Activated CD4-positive, alpha-beta memory T cell treated with anti-CD3 and anti-CD28 coated beads, Interleukin-2, amount 10 ng/mL, durations not matched to agents 7 days and 5 days (primary cell): ENCODE measurements around the gene LCT. TPM values are rescaled to one million over a fixed set of nuclear protein-coding genes. Genes with fewer than 3 reads are reported as not detected.

Experiments
- CTCF ChIA-PET: fragments of 350-600 bp; sonication (Branson Sonifier 250); formaldehyde crosslinking; loops from one replicate; lab custom pipeline; 2021; ENCODE audit warnings: antibody characterized with exemption, inconsistent platforms; lab: Charles Lee
- POLR2A ChIA-PET: fragments of 350-600 bp; sonication (Branson Sonifier 250); formaldehyde crosslinking; loops from one replicate; lab custom pipeline; 2021; ENCODE audit warnings: antibody characterized with exemption; lab: Charles Lee
- DNase-seq: peaks from one replicate; pipeline ENCODE4 v3.0.0-alpha.2; 2020
- H3K27ac Mint-ChIP-seq: one replicate; pipeline ENCODE4 v1.8.0; 2021; ENCODE audit warnings: mild to moderate bottlenecking, mixed read lengths
- H3K27me3 Mint-ChIP-seq: one replicate; pipeline ENCODE4 v1.8.0; 2021; ENCODE audit warnings: mixed read lengths
- H3K36me3 Mint-ChIP-seq: one replicate; pipeline ENCODE4 v1.8.0; 2021; ENCODE audit warnings: low read depth, mixed read lengths
- H3K4me1 Mint-ChIP-seq: one replicate; pipeline ENCODE4 v1.8.0; 2021; ENCODE audit warnings: mixed read lengths
- H3K4me3 Mint-ChIP-seq: one replicate; pipeline ENCODE4 v1.8.0; 2021; ENCODE audit warnings: mild to moderate bottlenecking, mixed read lengths
- H3K9me3 Mint-ChIP-seq: one replicate; pipeline ENCODE4 v1.8.0; 2021; ENCODE audit warnings: mixed read lengths
- total RNA-seq, 2 experiments: library from RNA; stranded (reverse); gene quantifications; one replicate each; pipeline ENCODE4 v1.2.3, GENCODE V29; 2021

LCT gene
- total RNA-seq, 2 experiments from 2014 or later = 0.08 to 0.13 TPM

DNA sequence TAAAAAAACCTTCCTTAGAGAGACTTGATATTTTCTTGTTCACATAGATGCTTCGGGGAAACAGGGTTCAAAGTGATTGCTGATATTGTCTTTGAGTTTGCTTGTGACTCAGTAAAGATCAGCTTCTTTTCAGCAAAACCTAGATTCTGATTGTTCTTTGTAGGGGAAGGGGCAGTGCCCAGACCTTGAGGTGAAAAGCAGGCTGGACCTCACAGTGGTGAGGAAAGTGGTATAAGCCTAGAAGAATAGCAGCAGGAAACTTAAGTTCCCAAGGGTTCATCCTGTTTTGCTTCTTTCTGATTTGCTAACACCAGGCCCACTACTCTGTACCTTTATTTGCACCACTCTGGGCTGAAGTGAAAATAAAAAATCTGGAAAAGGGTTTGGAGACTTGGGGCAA, 74.5 kb downstream of the LCT start:
- no peaks in the 10 kb centered on the region for H3K9me3 Mint-ChIP-seq
- ChIA-PET POLR2A (interaction anchor here (1.0 kb wide), 1 partner anchor 20 kb away, joined by 3 read pairs; no protein-coding TSS in a partner anchor), CTCF (no interaction called here)
- no peaks in the 10 kb centered on the region for H3K4me1 Mint-ChIP-seq
- H3K27ac Mint-ChIP-seq = no peak overlapping the region
- H3K27me3 Mint-ChIP-seq = no peaks in the 10 kb centered on the region
- peaks cover 68% of the 10 kb centered on the region for H3K36me3 Mint-ChIP-seq
- H3K4me3 Mint-ChIP-seq = no peak overlapping the region
- no peak for DNase-seq

DNA sequence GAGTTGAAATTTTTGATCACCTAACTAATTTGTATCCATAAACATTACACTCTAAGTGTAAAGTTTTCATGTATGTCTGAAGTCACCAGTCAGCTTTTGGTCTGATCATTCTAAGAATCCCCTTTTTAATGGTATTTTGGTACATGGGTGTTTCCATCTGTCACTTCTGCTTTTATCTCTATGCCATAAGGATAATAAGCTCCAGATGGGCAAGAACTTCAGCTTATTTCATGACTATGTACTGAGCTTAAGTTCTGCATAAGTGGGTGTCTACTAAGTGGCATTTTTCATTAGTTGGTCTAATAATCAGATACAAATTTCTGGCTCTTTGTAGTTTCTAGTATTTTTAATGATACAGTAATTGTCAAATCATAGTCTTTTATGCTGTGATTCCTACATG, 75.0 kb downstream of the LCT start:
- POLR2A ChIA-PET = interaction anchor here (1.0 kb wide), 1 partner anchor 20 kb away, joined by 3 read pairs; no protein-coding TSS in a partner anchor
- H3K27me3 Mint-ChIP-seq = no peaks in the 10 kb centered on the region
- no peak for DNase-seq
- peaks cover 69% of the 10 kb centered on the region for H3K36me3 Mint-ChIP-seq
- peaks cover under 1% of the 10 kb centered on the region for H3K9me3 Mint-ChIP-seq
- no peak overlapping the region for H3K4me3 Mint-ChIP-seq
- CTCF ChIA-PET = interaction anchor here (1.3 kb wide), 1 partner anchor 18 kb away, joined by 3 read pairs; no protein-coding TSS in a partner anchor
- H3K27ac Mint-ChIP-seq = no peak overlapping the region
- H3K4me1 Mint-ChIP-seq = no peaks in the 10 kb centered on the region

DNA sequence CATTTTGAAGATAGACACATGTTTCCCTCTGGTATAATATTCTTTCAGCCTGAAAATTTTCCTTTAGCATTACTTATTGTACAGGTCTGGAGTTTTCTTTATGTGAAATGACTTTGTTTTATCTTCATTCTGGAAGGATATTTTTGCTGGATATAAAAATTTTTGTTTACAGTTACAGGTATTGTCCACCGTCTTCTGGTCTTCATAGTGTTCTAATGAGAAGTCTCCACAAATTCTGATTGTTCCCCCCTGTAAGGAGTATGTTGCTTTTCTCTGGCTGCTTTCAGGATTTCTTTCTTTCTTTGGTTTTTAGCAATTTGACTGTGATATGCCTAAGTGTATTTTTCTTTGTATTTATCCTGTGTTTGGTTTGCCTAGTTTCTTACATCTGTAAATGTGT, 80.3 kb downstream of the LCT start:
- no peak overlapping the region for H3K27ac Mint-ChIP-seq
- H3K9me3 Mint-ChIP-seq = peaks cover 9% of the 10 kb centered on the region
- H3K36me3 Mint-ChIP-seq = peaks cover 83% of the 10 kb centered on the region
- CTCF ChIA-PET = interaction anchor here (1.4 to 2.2 kb wide), 2 partner anchors 13 to 41 kb away, joined by 6 read pairs; no protein-coding TSS in a partner anchor
- H3K4me3 Mint-ChIP-seq = no peak overlapping the region
- no peaks in the 10 kb centered on the region for H3K27me3 Mint-ChIP-seq
- DNase-seq = no peak
- no peaks in the 10 kb centered on the region for H3K4me1 Mint-ChIP-seq
- POLR2A ChIA-PET = interaction anchor here (1.3 to 2.1 kb wide), 2 partner anchors 12 to 14 kb away, joined by 6 to 8 read pairs; no protein-coding TSS in a partner anchor

DNA sequence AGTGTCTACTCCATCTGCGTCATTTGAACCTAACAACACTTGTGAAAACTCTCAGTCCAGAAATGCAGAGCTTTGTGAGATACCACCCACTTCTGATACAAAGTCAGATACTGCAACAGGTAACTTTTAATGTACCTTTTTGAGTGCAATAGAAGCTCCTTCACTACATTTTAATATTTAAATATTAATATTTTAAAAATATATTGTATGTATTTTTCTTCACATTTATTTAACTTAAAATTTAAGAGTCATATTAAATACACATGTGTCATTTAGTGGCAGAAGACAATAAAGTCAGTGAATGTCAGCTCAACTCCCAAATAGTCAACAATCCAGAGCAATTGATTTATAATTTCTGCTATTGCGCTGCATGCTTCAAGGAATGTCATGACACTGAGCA, 81.4 kb downstream of the LCT start:
- DNase-seq = no peak
- Mint-ChIP-seq H3K27me3 (no peaks in the 10 kb centered on the region), H3K9me3 (peaks cover 9% of the 10 kb centered on the region), H3K36me3 (peaks cover 76% of the 10 kb centered on the region), H3K4me1 (no peaks in the 10 kb centered on the region), H3K27ac (no peak overlapping the region), H3K4me3 (no peak overlapping the region)
- POLR2A ChIA-PET = interaction anchor here (0.9 to 2.1 kb wide), 3 partner anchors 11 to 224 kb away, joined by 3 to 8 read pairs (median 6); partner anchors contain the start of genes R3HDM1 and ZRANB3
- CTCF ChIA-PET = interaction anchor here (0.6 to 2.2 kb wide), 5 partner anchors 12 to 283 kb away, joined by 3 to 6 read pairs (median 3); no protein-coding TSS in a partner anchor

DNA sequence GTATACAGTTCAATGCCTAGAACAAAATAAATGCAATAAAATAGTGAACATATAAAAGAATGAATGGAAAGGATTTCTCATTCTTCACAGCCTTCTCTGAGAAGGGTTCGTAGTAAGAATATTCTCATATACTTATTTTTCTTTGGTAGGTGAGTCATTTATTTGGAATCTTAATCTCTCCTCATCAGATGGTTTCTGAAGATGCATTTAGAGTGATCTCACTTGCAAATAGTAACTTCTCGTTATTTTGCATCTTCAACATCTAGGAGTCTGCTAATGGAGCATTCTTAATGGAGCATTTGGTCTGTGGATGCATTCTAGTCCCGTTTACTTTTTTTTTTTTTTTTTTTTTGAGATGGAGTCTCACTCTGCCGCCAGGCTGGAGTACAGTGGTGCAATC, 91.4 kb downstream of the LCT start:
- Mint-ChIP-seq H3K4me1 (peaks cover 45% of the 10 kb centered on the region), H3K4me3 (no peak overlapping the region), H3K27me3 (no peaks in the 10 kb centered on the region), H3K36me3 (peaks cover 57% of the 10 kb centered on the region), H3K27ac (no peak overlapping the region), H3K9me3 (peaks cover 2% of the 10 kb centered on the region)
- POLR2A ChIA-PET = interaction anchor here (1.6 to 1.8 kb wide), 2 partner anchors 11 to 75 kb away, joined by 6 read pairs; no protein-coding TSS in a partner anchor
- CTCF ChIA-PET = interaction anchor here (1.8 kb wide), 1 partner anchor 52 kb away, joined by 7 read pairs; no protein-coding TSS in a partner anchor
- no peak for DNase-seq

DNA sequence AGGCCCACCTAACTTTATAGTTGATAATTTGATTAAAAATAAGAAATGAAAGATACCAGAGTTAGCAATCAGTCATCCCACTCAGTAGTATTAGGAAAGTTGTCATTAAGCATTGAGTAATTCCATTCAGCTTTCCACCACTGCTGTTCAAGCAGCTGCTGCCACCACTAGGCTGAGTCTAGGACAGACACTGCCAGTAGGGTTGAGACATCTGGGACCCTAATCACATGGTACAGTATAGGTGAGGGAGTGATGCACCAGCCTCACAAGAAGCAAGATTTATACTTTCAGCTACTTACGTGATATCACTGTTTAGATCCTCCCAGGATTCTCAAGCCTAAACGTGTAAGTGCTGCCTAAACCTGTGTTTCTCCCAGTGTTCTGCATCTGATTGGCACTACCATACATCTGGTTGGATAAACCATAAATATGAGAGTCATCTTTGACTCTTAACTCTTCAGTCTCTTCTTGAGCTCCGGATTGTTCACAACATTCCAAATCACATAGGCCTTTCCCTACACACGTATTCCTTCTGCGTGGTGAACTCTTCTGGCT, 92.1 kb downstream of the LCT start:
- CTCF ChIA-PET = interaction anchor here (1.8 kb wide), 1 partner anchor 53 kb away, joined by 7 read pairs; no protein-coding TSS in a partner anchor
- peak overlapping the region; percentile 60 for H3K4me3 Mint-ChIP-seq
- no peak for DNase-seq

DNA sequence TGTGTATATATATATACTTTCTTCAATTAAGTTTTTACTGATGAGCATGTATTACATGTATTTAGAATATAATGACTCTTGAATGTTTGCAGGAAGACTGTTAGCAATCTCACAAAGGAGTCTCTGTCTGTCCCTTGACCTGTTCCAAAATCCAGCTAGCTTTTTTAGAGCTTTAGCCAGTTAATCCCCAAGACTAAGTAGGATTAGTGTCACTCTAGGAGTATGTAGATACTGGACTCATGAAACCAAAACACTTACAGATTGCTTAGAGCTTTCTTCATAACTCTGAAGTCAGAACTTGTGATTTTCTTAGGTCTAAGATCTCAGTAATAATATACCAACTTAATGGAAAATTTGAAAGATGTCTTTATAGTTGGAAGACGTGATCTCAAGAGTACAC, 93.1 kb downstream of the LCT start:
- Mint-ChIP-seq H3K9me3 (peaks cover 2% of the 10 kb centered on the region), H3K27me3 (no peaks in the 10 kb centered on the region), H3K27ac (peak overlapping the region; percentile 33), H3K4me1 (peaks cover 39% of the 10 kb centered on the region), H3K4me3 (peak overlapping the region; percentile 60), H3K36me3 (peaks cover 44% of the 10 kb centered on the region)
- no peak for DNase-seq
- ChIA-PET CTCF (interaction anchor here (0.6 to 1.8 kb wide), 4 partner anchors 9 to 18 kb away, joined by 3 to 8 read pairs (median 4); no protein-coding TSS in a partner anchor), POLR2A (interaction anchor here (1.0 to 2.3 kb wide), 4 partner anchors 77 to 213 kb away, joined by 3 to 20 read pairs (median 8); partner anchors contain the start of genes MCM6, R3HDM1 and ZRANB3)

More for the DNA sequence above, 92.1 kb downstream of the LCT start:
- Mint-ChIP-seq H3K27me3 (no peaks in the 10 kb centered on the region), H3K27ac (no peak overlapping the region), H3K9me3 (peaks cover 2% of the 10 kb centered on the region), H3K4me1 (peaks cover 44% of the 10 kb centered on the region), H3K36me3 (peaks cover 54% of the 10 kb centered on the region)
- POLR2A ChIA-PET = interaction anchor here (0.6 to 1.8 kb wide), 4 partner anchors 11 to 125 kb away, joined by 3 to 6 read pairs (median 4); no protein-coding TSS in a partner anchor

DNA sequence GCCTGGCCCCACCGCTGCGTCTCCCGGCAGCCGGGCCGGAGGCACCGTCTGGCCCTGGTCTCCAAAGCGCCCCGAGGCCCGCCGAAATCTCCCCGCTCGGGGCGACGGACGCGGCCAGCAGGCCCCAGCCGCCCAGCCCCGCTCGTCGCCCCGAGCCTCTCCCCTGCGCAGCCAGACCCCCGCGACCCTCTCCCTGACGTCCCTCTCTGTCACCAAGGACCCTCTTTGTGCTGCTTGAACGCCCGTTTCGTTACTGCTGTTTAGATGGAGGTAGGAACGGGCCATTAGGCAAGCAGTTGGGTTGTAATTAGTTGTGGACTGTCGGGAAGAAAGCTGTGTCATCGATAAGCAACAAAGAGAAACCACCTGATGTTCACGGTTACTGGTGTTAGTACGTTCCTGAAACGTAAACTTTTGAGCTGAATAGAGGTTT, 94.6 kb downstream of the LCT start:
- H3K36me3 Mint-ChIP-seq = peaks cover 34% of the 10 kb centered on the region
- no peaks in the 10 kb centered on the region for H3K27me3 Mint-ChIP-seq
- no peak for DNase-seq
- H3K4me1 Mint-ChIP-seq = peaks cover 38% of the 10 kb centered on the region
- peaks cover 2% of the 10 kb centered on the region for H3K9me3 Mint-ChIP-seq
- peak overlapping the region; percentile 98 for H3K4me3 Mint-ChIP-seq
- ChIA-PET POLR2A (interaction anchor here (0.7 to 2.3 kb wide), 14 partner anchors 13 to 1082 kb away, joined by 3 to 20 read pairs (median 4); partner anchors contain the start of genes CCNT2, MCM6, R3HDM1 and ZRANB3), CTCF (interaction anchor here (0.7 to 1.8 kb wide), 4 partner anchors 14 to 642 kb away, joined by 3 to 7 read pairs (median 6); no protein-coding TSS in a partner anchor)
- H3K27ac Mint-ChIP-seq = peak overlapping the region; percentile 100

DNA sequence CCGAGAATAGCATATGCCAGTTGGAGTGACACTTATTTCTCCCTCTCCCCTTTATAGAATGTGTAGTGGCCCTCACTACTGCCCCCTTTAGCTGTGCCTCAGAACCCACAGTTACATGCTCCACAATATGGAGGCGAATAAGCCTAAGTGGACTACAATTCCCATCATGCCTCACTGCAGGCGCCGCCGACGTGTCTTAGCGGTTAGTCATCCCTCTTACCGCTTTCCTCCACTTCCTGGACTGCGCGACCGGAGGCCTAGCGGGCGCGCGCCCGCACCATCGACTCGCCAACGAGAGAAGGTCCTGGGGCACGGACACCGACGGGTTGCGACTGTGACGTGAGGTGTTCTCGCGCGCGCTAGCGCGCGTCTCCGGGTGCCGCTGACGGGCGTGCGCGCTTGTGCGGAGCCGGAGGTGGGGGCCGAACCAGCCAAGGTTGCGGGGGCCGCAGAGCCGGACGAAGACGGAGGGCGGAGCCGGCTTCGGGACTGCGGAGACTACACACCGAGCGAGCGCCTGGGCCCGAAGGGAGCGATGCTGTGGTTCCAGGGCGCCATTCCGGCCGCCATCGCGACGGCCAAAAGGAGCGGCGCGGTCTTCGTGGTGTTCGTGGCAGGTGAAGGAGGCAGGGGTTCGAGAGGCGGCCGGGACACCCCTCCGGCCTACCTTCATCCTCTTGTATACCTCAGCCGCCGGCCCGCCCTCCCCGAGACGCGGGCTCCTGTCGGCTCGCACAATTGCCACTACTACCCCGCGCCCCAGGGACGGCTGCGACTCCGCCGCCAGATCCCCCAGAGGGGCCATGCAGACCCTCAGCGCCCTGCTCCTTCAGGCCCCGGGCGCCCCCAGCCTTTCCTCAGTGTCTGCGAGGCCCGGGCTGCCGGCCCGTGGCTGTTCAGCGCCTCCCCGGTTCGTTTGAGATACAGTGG, 95.3 kb downstream of the LCT start, which contains the start of gene UBXN4:
Gene UBXN4, plus strand, starts transcription at position 461 of the 930 bp plus-strand sequence. Its CDS starts 75 bp downstream, at position 536.
- H3K4me3 Mint-ChIP-seq = peak within 1 kb of the TSS; percentile 98
- ChIA-PET CTCF (interaction anchor here (0.7 to 1.9 kb wide), 17 partner anchors 8 to 823 kb away, joined by 3 to 7 read pairs (median 4); partner anchors contain the start of gene CCNT2), POLR2A (interaction anchor here (0.7 to 2.3 kb wide), 15 partner anchors 14 to 824 kb away, joined by 3 to 20 read pairs (median 4); partner anchors contain the start of genes CCNT2, MCM6, R3HDM1 and RAB3GAP1)
- H3K27ac Mint-ChIP-seq = peak within 1 kb of the TSS; percentile 100
- peak; percentile 97 for DNase-seq
- H3K36me3 Mint-ChIP-seq = peaks cover 30% of the 10 kb centered on the region
- peaks cover 2% of the 10 kb centered on the region for H3K9me3 Mint-ChIP-seq
- no peaks in the 10 kb centered on the region for H3K27me3 Mint-ChIP-seq
- peaks cover 34% of the 10 kb centered on the region for H3K4me1 Mint-ChIP-seq

DNA sequence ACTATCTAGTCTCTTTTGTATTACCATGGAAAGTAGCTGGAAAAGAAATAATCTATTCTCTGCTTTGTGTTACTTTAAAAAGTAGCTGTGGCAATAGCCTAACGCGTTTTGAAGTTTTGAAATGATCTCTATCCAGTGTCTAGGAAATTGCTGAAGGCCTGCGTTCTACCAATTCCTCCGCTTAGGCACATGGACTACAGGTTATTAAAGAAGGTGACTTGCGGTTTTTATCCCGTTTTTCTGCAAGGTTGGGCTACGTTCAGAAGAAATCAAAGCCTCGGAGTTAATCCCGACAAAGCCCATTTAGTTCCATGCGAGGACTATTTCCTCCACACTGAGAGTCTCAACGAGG, 96.0 kb downstream of the LCT start:
- no peak for DNase-seq
- Mint-ChIP-seq H3K27ac (no peak overlapping the region), H3K36me3 (peaks cover 24% of the 10 kb centered on the region), H3K4me3 (no peak overlapping the region), H3K27me3 (no peaks in the 10 kb centered on the region), H3K4me1 (peaks cover 28% of the 10 kb centered on the region), H3K9me3 (peaks cover 2% of the 10 kb centered on the region)
- ChIA-PET CTCF (interaction anchor here (0.6 to 1.9 kb wide), 16 partner anchors 8 to 822 kb away, joined by 3 to 7 read pairs (median 4); partner anchors contain the start of gene CCNT2), POLR2A (interaction anchor here (0.7 to 1.8 kb wide), 6 partner anchors 13 to 823 kb away, joined by 3 to 4 read pairs (median 4); partner anchors contain the start of genes CCNT2, R3HDM1, RAB3GAP1 and ZRANB3)

DNA sequence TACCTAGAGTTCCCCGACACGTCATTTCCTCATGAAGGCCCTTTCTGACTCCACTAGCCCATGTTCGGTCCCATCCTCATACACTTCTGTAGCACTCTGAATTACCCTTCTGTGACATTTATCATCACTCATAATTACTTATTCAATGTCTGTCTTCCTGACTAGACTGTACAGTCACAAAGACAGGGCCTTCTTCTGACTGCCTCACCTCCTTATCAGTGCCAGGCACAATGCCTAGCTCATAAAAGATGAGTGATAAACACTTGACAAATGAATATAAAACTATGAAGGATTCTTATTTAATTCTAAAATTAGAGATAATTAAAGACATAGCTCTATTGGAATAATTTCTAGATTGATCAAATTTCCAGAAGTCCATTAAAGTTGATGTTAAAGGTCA, 96.8 kb downstream of the LCT start:
- no peak for DNase-seq
- Mint-ChIP-seq H3K27me3 (no peaks in the 10 kb centered on the region), H3K27ac (no peak overlapping the region), H3K4me1 (peaks cover 24% of the 10 kb centered on the region), H3K9me3 (peaks cover 2% of the 10 kb centered on the region), H3K36me3 (peaks cover 18% of the 10 kb centered on the region), H3K4me3 (no peak overlapping the region)
- CTCF ChIA-PET = interaction anchor here (0.5 to 1.9 kb wide), 9 partner anchors 9 to 822 kb away, joined by 3 to 7 read pairs (median 3); partner anchors contain the start of gene CCNT2
- POLR2A ChIA-PET = interaction anchor here (1.2 to 1.8 kb wide), 3 partner anchors 12 to 736 kb away, joined by 3 to 4 read pairs (median 4); partner anchors contain the start of genes R3HDM1 and ZRANB3
